Measurements from ENCODE around the gene TSPAN5. TPM values are rescaled to one million over a fixed set of nuclear protein-coding genes. Genes with fewer than 3 reads are reported as not detected.
"Not testable (repeated sequence)": the region's sequence is repeated elsewhere in the genome, so short reads cannot be mapped to it uniquely, and the experiment has no call there.

The TSPAN5 gene
- polyA plus RNA-seq, 1 donor from 2014 or later: 18.8 TPM

DNA sequence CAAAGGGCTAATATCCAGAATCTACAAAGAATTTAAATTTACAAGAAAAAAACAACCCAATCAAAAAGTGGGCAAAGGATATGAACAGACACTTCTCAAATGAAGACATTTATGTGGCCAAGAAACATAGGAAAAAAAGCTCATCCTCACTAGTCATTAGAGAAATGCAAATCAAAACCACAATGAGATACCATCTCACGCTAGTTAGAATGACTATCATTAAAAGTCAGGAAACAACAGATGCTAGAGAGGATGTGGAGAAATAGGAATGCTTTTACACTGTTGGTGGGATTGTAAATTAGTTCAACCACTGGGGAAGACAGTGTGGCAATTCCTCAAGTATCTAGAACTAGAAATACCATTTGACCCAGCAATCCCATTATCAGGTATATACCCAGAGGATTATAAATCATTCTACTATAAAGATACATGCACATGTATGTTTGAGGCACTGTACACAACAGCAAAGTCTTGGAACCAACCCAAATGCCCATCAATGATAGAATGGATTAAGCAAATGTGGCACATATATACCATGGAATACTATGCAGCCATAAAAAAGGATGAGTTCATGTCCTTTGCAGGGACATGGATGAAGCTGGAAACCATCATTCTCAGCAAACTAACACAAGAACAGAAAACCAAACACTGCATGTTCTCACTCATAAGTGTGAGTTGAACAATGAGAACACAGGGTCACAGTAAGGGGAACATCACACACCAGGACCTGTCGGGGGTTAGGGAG lies 197.1 kb downstream of the TSPAN5 start:
- not testable (repeated sequence) for H3K27me3 ChIP-seq (ENCODE audit: insufficient read depth, low read depth, low read length); H3K27ac ChIP-seq (ENCODE audit: low read length); H3K4me3 ChIP-seq (ENCODE audit: low read length); H3K9me2 ChIP-seq (ENCODE audit: insufficient read depth, low read length); H3K4me2 ChIP-seq (ENCODE audit: low read length); H4K20me1 ChIP-seq (ENCODE audit: insufficient read depth); H3F3A ChIP-seq (ENCODE audit: insufficient read depth, low read length, poor library complexity, severe bottlenecking); H3K9ac ChIP-seq (ENCODE audit: low read length); H3K9me3 ChIP-seq (ENCODE audit: low read length); H2AFZ ChIP-seq (ENCODE audit: low read depth, low read length); H3K79me2 ChIP-seq (replicated peaks; ENCODE audit: insufficient read depth, low read length); H3K36me3 ChIP-seq (ENCODE audit: insufficient read depth, low read length)

DNA sequence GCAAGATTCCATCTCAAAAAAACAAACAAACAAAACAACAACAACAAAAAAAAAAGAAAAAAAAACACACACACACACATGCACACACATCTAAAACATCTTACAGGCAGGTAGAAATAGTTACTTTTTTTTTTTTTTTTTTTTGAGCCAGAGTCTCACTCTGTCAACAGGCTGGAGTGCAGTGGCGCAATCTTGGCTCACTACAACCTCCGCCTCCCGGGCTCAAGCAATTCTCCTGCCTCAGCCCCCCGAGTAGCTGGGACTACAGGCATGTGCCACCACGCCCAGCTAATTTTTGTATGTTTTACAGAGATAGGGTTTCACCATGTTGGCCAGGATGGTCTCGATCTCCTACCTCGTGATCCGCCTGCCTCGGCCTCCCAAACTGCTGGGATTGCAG lies 201.0 kb downstream of the TSPAN5 start:
- H3K27me3 ChIP-seq (ENCODE audit: insufficient read depth, low read depth, low read length); H3K9me3 ChIP-seq (ENCODE audit: low read length); H3K4me2 ChIP-seq (ENCODE audit: low read length): not testable (repeated sequence)

GRCh38 chr4:98452091-98452490 lies 206.3 kb downstream of the TSPAN5 start:
- H4K20me1 ChIP-seq (ENCODE audit: insufficient read depth): no peaks in the 10 kb centered on the region
- H3K27ac ChIP-seq (ENCODE audit: low read length): no peak overlapping the region
- H3K79me2 ChIP-seq (replicated peaks; ENCODE audit: insufficient read depth, low read length): no peaks in the 10 kb centered on the region
- no peak for TF ChIP-seq REST (IDR thresholded peaks at IDR 0.05; ENCODE audit: borderline replicate concordance)
- TF ChIP-seq EP300 (conservative IDR thresholded peaks at IDR 0.05; ENCODE audit: poor library complexity, severe bottlenecking): no peak
- no peak for TF ChIP-seq CTCF (IDR thresholded peaks at IDR 0.05; ENCODE audit: poor library complexity, severe bottlenecking)
- TF ChIP-seq EZH2 (IDR thresholded peaks at IDR 0.05; ENCODE audit: borderline replicate concordance, insufficient read depth, low read length, poor library complexity, severe bottlenecking): no peak
- no peak for TF ChIP-seq RAD21 (conservative IDR thresholded peaks at IDR 0.05)
- TF ChIP-seq SMC3 (conservative IDR thresholded peaks at IDR 0.05; ENCODE audit: poor library complexity): no peak
- TF ChIP-seq MXI1 (conservative IDR thresholded peaks at IDR 0.05; ENCODE audit: poor library complexity, severe bottlenecking): no peak
- TF ChIP-seq POLR2AphosphoS5 (IDR thresholded peaks at IDR 0.05): no peak
- no peak for TF ChIP-seq TAF1 (IDR thresholded peaks at IDR 0.05; ENCODE audit: low read depth)
- no peaks in the 10 kb centered on the region for H3K9me3 ChIP-seq (ENCODE audit: low read length)
- H3K36me3 ChIP-seq (ENCODE audit: insufficient read depth, low read length): no peaks in the 10 kb centered on the region
- no peak overlapping the region for H3K4me3 ChIP-seq (ENCODE audit: low read length)
- no peak overlapping the region for H3K9ac ChIP-seq (ENCODE audit: low read length)
- no peaks in the 10 kb centered on the region for H3K27me3 ChIP-seq (ENCODE audit: insufficient read depth, low read depth, low read length)
- H3F3A ChIP-seq (ENCODE audit: insufficient read depth, low read length, poor library complexity, severe bottlenecking): no peaks in the 10 kb centered on the region
- no peak overlapping the region for H3K4me2 ChIP-seq (ENCODE audit: low read length)
- H3K9me2 ChIP-seq (ENCODE audit: insufficient read depth, low read length): no peaks in the 10 kb centered on the region
- H2AFZ ChIP-seq (ENCODE audit: low read depth, low read length): no peak overlapping the region

More for the DNA sequence above, 201.0 kb downstream of the TSPAN5 start:
- H3K79me2 ChIP-seq (replicated peaks; ENCODE audit: insufficient read depth, low read length); H3K27ac ChIP-seq (ENCODE audit: low read length); H3K9me2 ChIP-seq (ENCODE audit: insufficient read depth, low read length); H3F3A ChIP-seq (ENCODE audit: insufficient read depth, low read length, poor library complexity, severe bottlenecking); H3K9ac ChIP-seq (ENCODE audit: low read length); H3K4me3 ChIP-seq (ENCODE audit: low read length); H3K36me3 ChIP-seq (ENCODE audit: insufficient read depth, low read length); H2AFZ ChIP-seq (ENCODE audit: low read depth, low read length); H4K20me1 ChIP-seq (ENCODE audit: insufficient read depth): not testable (repeated sequence)

Measured in neural cell (in vitro differentiated cells).